HepG2 (cell line): ENCODE measurements around the gene MAFF. TPM values are rescaled to one million over a fixed set of nuclear protein-coding genes. Genes with fewer than 3 reads are reported as not detected.

Experiments used
- DNMT3B ChIP-seq: conservative IDR thresholded peaks from 2 replicates; pipeline ENCODE4 v1.6.1; 2016; ENCODE audit warnings: missing biosample characterization, control low read depth
- GZF1 ChIP-seq: sonication (generic); formaldehyde crosslinking; IDR thresholded peaks from 2 replicates; pipeline ENCODE4 v1.5.1; 2020; ENCODE audit warnings: mild to moderate bottlenecking, missing genetic modification reagents
- JUN ChIP-seq: sonication (generic); formaldehyde crosslinking; IDR thresholded peaks from 2 replicates; pipeline ENCODE4 v1.4.0; 2020; ENCODE audit warnings: mild to moderate bottlenecking, missing genetic modification reagents
- KLF9 ChIP-seq: IDR thresholded peaks from 2 replicates; pipeline ENCODE4 v1.6.1; 2016; ENCODE audit warnings: low read depth
- MAFF ChIP-seq: IDR thresholded peaks from 2 replicates; pipeline ENCODE4 v1.6.1; 2011; ENCODE audit warnings: low read depth, low read length, improper control_type of control experiment
- MAZ ChIP-seq, 2 experiments: sonication (generic) in 1 of 2; formaldehyde crosslinking in 1 of 2; IDR thresholded peaks; 2 replicates each; pipeline versions ENCODE4 v1.5.0 to v1.6.1; 2012 to 2020; ENCODE audit warnings: low read depth in 2 of 2, mild to moderate bottlenecking in 2 of 2, borderline replicate concordance in 1 of 2, improper control_type of control experiment in 1 of 2, low read length in 1 of 2, missing genetic modification reagents in 1 of 2, moderate library complexity in 1 of 2
- MEIS1 ChIP-seq: sonication (generic); formaldehyde crosslinking; IDR thresholded peaks from 2 replicates; pipeline ENCODE4 v1.9.0; 2021; ENCODE audit warnings: mild to moderate bottlenecking, missing genetic modification reagents, moderate library complexity, borderline replicate concordance
- NCOA5 ChIP-seq: sonication (generic); formaldehyde crosslinking; IDR thresholded peaks from 2 replicates; pipeline ENCODE4 v1.4.0; 2020; ENCODE audit warnings: missing genetic modification reagents
- NFRKB ChIP-seq: fragments of 450-650 bp; IDR thresholded peaks from 2 replicates; pipeline ENCODE4 v1.6.1; 2017
- RAD21 ChIP-seq: fragments of 450-650 bp; formaldehyde crosslinking; IDR thresholded peaks from 2 replicates; pipeline ENCODE4 v1.5.0; 2020; ENCODE audit warnings: mild to moderate bottlenecking
- SOX5 ChIP-seq: IDR thresholded peaks from 2 replicates; pipeline ENCODE4 v1.6.1; 2016; ENCODE audit warnings: borderline replicate concordance
- U2AF1 ChIP-seq: fragments of 200-400 bp; formaldehyde crosslinking; optimal IDR thresholded peaks from 2 replicates; pipeline ENCODE3; 2017; ENCODE audit warnings: mild to moderate bottlenecking, low read depth, low read length
- ZNF292 ChIP-seq: sonication (generic); formaldehyde crosslinking; IDR thresholded peaks from 2 replicates; pipeline ENCODE4 v1.8.1; 2022; ENCODE audit warnings: mild to moderate bottlenecking, low read depth, missing genetic modification reagents, borderline replicate concordance
- ZNF788 ChIP-seq: sonication (generic); formaldehyde crosslinking; IDR thresholded peaks from 2 replicates; pipeline ENCODE4 v1.5.0; 2020; ENCODE audit warnings: mild to moderate bottlenecking, missing genetic modification reagents, borderline replicate concordance
- ZSCAN20 ChIP-seq: sonication (generic); formaldehyde crosslinking; IDR thresholded peaks from 2 replicates; pipeline ENCODE4 v1.4.0; 2020; ENCODE audit warnings: missing genetic modification reagents, mild to moderate bottlenecking, borderline replicate concordance
- polyA plus RNA-seq, 8 experiments: library from polyadenylated mRNA; depleted of rRNA in 3 of 8; stranded (reverse) in 7 of 8; unstranded in 1 of 8; fragments of >200 nt; fragmentation: Illumina TruSeq in 4 of 8; extraction: Trizol in 4 of 8; gene quantifications; 2 replicates each; pipeline versions ENCODE4 v1.2.1 to v1.2.3, GENCODE V29; 2011 to 2016; ENCODE audit warnings: low read depth in 4 of 8, missing spikeins in 1 of 8, mixed read lengths in 1 of 8; ENCODE audit not compliant: insufficient read depth in 1 of 8
- total RNA-seq, 5 experiments: library from RNA; depleted of rRNA; stranded (reverse); fragments of >200 nt; fragmentation: Illumina TruSeq; extraction: Trizol; gene quantifications; 2 replicates each; pipeline ENCODE4 v1.2.3, GENCODE V29; 2016; ENCODE audit warnings: low read depth in 1 of 5
- TF ChIP-seq, protein P1 (sequence below): sonication (generic); formaldehyde crosslinking; IDR thresholded peaks from 2 replicates; pipeline ENCODE4 v1.4.0; 2020; ENCODE audit warnings: missing genetic modification reagents
- TF ChIP-seq, protein P2 (sequence below): sonication (generic); formaldehyde crosslinking; IDR thresholded peaks from 2 replicates; pipeline ENCODE4 v1.4.0; 2020; ENCODE audit warnings: missing genetic modification reagents, borderline replicate concordance
- TF ChIP-seq, protein P3 (sequence below): sonication (generic); formaldehyde crosslinking; IDR thresholded peaks from 2 replicates; pipeline ENCODE4 v1.5.0; 2020; ENCODE audit warnings: mild to moderate bottlenecking, missing genetic modification reagents
- TF ChIP-seq, protein P4 (sequence below): sonication (generic); formaldehyde crosslinking; IDR thresholded peaks from 2 replicates; pipeline ENCODE4 v1.8.0; 2022; ENCODE audit warnings: missing genetic modification reagents, mild to moderate bottlenecking, borderline replicate concordance

MAFF gene
- total and polyA plus RNA-seq, 2 of the 13 experiments (the other 11 are each of a cell fraction or from before 2014, with no cell fraction given): 5.4 to 14.3 TPM

DNA sequence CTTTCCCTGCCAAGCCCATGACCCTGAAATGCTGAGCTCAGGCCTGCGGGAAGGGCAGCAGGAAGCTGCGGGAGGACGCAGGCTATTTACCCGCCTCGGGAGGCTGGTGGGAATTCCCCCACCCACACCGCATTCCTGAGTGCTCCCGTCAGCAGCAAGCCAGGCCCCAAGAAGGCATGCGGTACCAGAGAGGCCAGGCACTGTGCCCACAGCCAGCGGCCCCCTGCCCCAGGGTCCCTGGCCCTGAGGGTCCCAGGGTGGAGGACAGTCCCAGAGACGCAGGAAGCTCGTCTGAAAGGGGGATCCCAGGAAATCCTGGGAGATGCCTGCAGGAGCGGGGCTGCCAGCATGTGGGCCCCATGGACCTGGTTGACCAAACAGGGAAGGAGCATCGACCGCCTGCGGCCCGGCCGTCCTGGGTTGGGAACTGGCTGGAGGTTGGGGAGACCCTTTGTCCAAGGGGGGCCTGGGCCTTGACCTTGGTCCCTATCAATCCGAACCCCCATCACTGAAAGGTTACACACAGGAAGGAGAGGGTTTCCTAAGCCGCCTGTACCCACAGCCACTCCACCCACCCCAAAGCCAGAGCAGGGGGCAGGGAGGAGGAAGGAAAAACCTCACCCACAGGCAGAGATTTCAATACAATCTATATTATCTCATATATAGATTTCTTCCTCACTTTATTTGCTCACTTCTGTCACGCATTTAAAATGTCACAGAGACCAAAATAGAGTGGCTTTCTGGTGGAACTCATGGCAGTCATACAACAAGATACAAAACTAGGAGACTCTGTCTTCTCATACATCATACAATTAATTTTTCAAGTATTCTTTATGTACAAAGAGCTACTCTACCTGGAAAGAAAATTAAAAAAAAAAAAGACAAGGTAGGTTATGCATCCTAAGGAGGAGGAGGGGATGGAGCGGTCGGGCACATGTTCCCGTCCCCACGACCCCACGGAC is 17.1 kb downstream of the MAFF start (continued):
- TF ChIP-seq MAZ (IDR thresholded peaks at IDR 0.05; ENCODE audit: borderline replicate concordance, low read depth, low read length) (peak; percentile 75; the same call in 1 of the 2 replicates), MAZ (CRISPR knock-in tag; IDR thresholded peaks at IDR 0.05; ENCODE audit: low read depth) (0 out of 2 replicates have a peak, but pooled peaks have one; percentile 43), MAFF (peak; percentile 83), ZNF788 (peak; percentile 67; the same call in 1 of the 2 replicates), ZNF292 (CRISPR knock-in tag) (0 out of 2 replicates have a peak, but pooled peaks have one; percentile 42), GZF1 (CRISPR knock-in tag) (no peak), JUN (CRISPR knock-in tag) (peak; percentile 95), RAD21 (peak; percentile 54), NCOA5 (CRISPR knock-in tag) (no peak), ZSCAN20 (CRISPR knock-in tag) (peak; percentile 40; the same call in 1 of the 2 replicates), MEIS1 (CRISPR knock-in tag) (0 out of 2 replicates have a peak, but pooled peaks have one; percentile 68), U2AF1 (no peak), DNMT3B (CRISPR knock-in tag) (no peak), NFRKB (no peak), KLF9 (CRISPR knock-in tag) (no peak), SOX5 (CRISPR knock-in tag) (peak; percentile 62; the same call in 1 of the 2 replicates)
- TF ChIP-seq, protein P1, sequence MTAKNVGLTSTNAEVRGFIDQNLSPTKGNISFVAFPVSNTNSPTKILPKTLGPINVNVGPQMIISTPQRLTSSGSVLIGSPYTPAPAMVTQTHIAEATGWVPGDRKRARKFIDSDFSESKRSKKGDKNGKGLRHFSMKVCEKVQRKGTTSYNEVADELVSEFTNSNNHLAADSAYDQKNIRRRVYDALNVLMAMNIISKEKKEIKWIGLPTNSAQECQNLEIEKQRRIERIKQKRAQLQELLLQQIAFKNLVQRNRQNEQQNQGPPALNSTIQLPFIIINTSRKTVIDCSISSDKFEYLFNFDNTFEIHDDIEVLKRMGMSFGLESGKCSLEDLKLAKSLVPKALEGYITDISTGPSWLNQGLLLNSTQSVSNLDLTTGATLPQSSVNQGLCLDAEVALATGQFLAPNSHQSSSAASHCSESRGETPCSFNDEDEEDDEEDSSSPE (CRISPR knock-in tag): peak; percentile 72
- TF ChIP-seq, protein P2, sequence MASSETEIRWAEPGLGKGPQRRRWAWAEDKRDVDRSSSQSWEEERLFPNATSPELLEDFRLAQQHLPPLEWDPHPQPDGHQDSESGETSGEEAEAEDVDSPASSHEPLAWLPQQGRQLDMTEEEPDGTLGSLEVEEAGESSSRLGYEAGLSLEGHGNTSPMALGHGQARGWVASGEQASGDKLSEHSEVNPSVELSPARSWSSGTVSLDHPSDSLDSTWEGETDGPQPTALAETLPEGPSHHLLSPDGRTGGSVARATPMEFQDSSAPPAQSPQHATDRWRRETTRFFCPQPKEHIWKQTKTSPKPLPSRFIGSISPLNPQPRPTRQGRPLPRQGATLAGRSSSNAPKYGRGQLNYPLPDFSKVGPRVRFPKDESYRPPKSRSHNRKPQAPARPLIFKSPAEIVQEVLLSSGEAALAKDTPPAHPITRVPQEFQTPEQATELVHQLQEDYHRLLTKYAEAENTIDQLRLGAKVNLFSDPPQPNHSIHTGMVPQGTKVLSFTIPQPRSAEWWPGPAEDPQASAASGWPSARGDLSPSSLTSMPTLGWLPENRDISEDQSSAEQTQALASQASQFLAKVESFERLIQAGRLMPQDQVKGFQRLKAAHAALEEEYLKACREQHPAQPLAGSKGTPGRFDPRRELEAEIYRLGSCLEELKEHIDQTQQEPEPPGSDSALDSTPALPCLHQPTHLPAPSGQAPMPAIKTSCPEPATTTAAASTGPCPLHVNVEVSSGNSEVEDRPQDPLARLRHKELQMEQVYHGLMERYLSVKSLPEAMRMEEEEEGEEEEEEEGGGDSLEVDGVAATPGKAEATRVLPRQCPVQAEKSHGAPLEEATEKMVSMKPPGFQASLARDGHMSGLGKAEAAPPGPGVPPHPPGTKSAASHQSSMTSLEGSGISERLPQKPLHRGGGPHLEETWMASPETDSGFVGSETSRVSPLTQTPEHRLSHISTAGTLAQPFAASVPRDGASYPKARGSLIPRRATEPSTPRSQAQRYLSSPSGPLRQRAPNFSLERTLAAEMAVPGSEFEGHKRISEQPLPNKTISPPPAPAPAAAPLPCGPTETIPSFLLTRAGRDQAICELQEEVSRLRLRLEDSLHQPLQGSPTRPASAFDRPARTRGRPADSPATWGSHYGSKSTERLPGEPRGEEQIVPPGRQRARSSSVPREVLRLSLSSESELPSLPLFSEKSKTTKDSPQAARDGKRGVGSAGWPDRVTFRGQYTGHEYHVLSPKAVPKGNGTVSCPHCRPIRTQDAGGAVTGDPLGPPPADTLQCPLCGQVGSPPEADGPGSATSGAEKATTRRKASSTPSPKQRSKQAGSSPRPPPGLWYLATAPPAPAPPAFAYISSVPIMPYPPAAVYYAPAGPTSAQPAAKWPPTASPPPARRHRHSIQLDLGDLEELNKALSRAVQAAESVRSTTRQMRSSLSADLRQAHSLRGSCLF (CRISPR knock-in tag): peak; percentile 63; the same call in 1 of the 2 replicates
- TF ChIP-seq, protein P3, sequence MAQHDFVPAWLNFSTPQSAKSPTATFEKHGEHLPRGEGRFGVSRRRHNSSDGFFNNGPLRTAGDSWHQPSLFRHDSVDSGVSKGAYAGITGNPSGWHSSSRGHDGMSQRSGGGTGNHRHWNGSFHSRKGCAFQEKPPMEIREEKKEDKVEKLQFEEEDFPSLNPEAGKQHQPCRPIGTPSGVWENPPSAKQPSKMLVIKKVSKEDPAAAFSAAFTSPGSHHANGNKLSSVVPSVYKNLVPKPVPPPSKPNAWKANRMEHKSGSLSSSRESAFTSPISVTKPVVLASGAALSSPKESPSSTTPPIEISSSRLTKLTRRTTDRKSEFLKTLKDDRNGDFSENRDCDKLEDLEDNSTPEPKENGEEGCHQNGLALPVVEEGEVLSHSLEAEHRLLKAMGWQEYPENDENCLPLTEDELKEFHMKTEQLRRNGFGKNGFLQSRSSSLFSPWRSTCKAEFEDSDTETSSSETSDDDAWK: no peak
- TF ChIP-seq, protein P4, sequence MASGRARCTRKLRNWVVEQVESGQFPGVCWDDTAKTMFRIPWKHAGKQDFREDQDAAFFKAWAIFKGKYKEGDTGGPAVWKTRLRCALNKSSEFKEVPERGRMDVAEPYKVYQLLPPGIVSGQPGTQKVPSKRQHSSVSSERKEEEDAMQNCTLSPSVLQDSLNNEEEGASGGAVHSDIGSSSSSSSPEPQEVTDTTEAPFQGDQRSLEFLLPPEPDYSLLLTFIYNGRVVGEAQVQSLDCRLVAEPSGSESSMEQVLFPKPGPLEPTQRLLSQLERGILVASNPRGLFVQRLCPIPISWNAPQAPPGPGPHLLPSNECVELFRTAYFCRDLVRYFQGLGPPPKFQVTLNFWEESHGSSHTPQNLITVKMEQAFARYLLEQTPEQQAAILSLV (CRISPR knock-in tag): peak; percentile 84; the same call in 1 of the 2 replicates
